H1 (cell line): ENCODE results near the gene GMPPA. TPM values are rescaled to one million over a fixed set of nuclear protein-coding genes. Genes with fewer than 3 reads are reported as not detected.

Source experiments
- CHD7 ChIP-seq: fragments of 300-600 bp; sonication (generic); IDR thresholded peaks from 2 replicates; pipeline ENCODE4 v1.7.1; 2012; ENCODE audit warnings: low read length, moderate library complexity, mild to moderate bottlenecking, inconsistent platforms; ENCODE audit not compliant: insufficient replicate concordance
- RXRA ChIP-seq: IDR thresholded peaks from 2 replicates; pipeline ENCODE4 v1.6.1; 2011; ENCODE audit warnings: low read depth, mild to moderate bottlenecking, low read length, moderate library complexity; ENCODE audit not compliant: insufficient read depth
- polyA plus RNA-seq, 7 experiments: library from polyadenylated mRNA; depleted of rRNA in 3 of 7; stranded (reverse) in 5 of 7; unstranded in 2 of 7; fragments of >200 nt in 5 of 7; fragments of 200-250 nt in 2 of 7; gene quantifications; 1 replicate in 5 of 7; 2 replicates in 1 of 7; 4 replicates in 1 of 7; pipeline versions ENCODE4 v1.2.1 to v1.2.3, GENCODE V29; 2011 to 2013; ENCODE audit warnings: missing spikeins in 2 of 7, mixed read lengths in 2 of 7
- total RNA-seq: library from RNA; stranded (reverse); fragmentation: NEBNext Ultra II Directional; extraction: Animal tissue kit (Norgen Biotek cat#: 25700); gene quantifications from 2 replicates; pipeline ENCODE4 v1.2.1, GENCODE V29; 2021

GMPPA gene
- total and polyA plus RNA-seq, 2 of the 8 experiments (the other 6 are each of a cell fraction or from before 2014, with no cell fraction given) = 34.3 to 98.8 TPM

- no peak for TF ChIP-seq CHD7
- TF ChIP-seq RXRA = no peak
- TF ChIP-seq, all 59 proteins: peak for 0
Measured at GRCh38 chr2:219544567-219544966, 45.9 kb downstream of the GMPPA start (continued).
